ENCODE results near the gene ATF4.

- TF ChIP-seq CTCF (IDR thresholded peaks at IDR 0.05; ENCODE audit: insufficient read depth, low read length, poor library complexity, severe bottlenecking) (no peak), EZH2phosphoT487 (conservative IDR thresholded peaks at IDR 0.05; ENCODE audit: low read length) (no peak)
Observed at GRCh38 chr22:39510529-39511149, 9.7 kb upstream of the ATF4 start.

Data from SU-DHL-6 (cell line).